ENCODE results near the gene GRM8.

Gene GRM8

GRCh38 chr7:127150543-127150942 lies 102.2 kb downstream of the GRM8 start:
- TF ChIP-seq ZNF274 (IDR thresholded peaks at IDR 0.05; ENCODE audit: low read depth, low read length), result no peak
- no peak overlapping the region for H3K4me3 ChIP-seq (ENCODE audit: low read length)

DNA sequence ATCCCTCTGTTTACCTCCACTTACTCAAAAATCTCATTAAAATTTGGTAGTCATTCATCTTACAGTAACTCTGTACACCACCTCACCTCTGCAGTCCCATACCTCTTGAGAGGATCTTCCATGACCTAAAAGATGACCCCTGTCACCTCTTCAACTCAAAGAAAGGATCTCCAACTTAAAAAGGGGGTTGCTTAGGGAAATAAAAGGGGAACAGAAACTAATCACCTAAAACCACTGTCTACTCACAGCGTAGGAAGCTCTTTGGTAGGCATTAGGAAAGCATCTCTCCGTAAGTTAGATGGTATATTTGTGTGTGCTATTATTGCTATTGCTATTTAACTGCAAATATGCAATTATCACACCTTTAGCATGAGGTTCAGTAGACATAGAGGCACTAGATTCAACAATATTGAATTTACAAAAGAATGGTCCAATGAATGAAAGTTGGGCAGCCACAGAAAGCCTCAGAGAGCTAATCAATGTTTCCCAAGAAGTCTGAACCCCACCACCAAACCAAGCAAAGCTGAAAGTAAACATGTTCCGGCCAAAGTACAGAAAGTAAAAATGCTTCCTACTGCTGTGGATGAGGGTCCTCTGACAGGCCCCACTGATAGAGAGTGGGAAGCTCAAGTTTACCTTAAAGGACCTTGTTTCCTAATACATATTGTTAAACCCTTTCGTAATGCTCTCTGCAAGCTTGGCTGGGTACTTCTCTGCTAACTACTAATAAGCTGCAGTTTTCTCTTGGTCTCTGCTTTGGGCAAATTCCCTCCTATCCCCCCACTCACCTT lies 105.8 kb downstream of the GRM8 start:
- TF ChIP-seq ZNF274 (IDR thresholded peaks at IDR 0.05; ENCODE audit: low read depth, low read length), result no peak
- H3K4me3 ChIP-seq (ENCODE audit: low read length), result no peak overlapping the region

GRCh38 chr7:127137146-127137545 lies 115.6 kb downstream of the GRM8 start:
- no peak for TF ChIP-seq ZNF274 (IDR thresholded peaks at IDR 0.05; ENCODE audit: low read depth, low read length)
- H3K4me3 ChIP-seq (ENCODE audit: low read length), result no peak overlapping the region

GRCh38 chr7:127135871-127136485 lies 116.8 kb downstream of the GRM8 start:
- no peak overlapping the region for H3K4me3 ChIP-seq (ENCODE audit: low read length)
- no peak for TF ChIP-seq ZNF274 (IDR thresholded peaks at IDR 0.05; ENCODE audit: low read depth, low read length)

DNA sequence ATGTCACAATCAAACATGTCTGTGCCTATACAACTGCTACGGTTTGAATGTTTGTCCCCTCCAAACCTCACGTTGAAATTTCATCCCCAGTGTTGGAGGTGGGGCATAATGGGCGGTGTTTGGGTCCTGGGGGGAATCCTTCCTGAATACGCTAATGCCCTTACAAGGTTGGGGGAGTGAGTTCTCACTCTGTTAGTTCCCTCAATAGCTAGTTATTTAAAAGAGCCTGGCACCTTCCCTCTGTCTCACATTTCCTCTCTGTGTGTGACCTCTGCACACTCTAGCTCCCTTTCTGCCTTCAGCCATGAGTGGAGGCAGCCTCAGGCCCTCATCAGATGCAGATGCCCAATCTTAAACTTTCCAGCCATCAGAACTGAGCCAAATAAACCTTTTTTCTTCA lies 129.5 kb downstream of the GRM8 start:
- no peak for TF ChIP-seq ZNF274 (IDR thresholded peaks at IDR 0.05; ENCODE audit: low read depth, low read length)
- H3K4me3 ChIP-seq (ENCODE audit: low read length), result no peak overlapping the region

GRCh38 chr7:127119517-127119916 lies 133.2 kb downstream of the GRM8 start:
- no peak for TF ChIP-seq ZNF274 (IDR thresholded peaks at IDR 0.05; ENCODE audit: low read depth, low read length)
- no peak overlapping the region for H3K4me3 ChIP-seq (ENCODE audit: low read length)

DNA sequence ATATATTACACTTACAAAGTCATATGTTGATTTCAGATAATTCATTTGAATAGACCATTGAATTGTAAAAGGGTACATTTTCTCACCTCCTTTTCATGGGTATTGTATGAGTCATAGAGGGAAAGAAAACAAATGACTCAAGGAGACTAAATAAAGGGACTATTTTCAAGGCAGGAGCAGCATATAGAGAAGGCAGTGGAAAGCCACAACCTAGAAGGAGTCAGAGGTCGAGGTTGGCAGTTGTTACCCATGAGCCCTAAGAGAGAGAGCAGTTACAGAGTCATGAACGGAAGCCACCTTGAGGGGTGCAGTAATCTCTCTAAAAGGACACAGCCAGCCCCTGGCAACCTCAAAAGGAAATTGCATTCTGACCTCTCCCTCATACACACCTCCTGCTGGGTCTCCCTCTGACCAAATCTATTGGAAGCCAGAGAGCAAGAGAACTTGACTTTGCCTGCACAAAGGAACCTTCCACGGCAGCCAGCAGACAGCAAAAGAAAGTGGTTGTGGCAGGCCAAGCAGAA lies 137.9 kb downstream of the GRM8 start:
- TF ChIP-seq ZNF274 (IDR thresholded peaks at IDR 0.05; ENCODE audit: low read depth, low read length), result no peak
- H3K4me3 ChIP-seq (ENCODE audit: low read length), result no peak overlapping the region

DNA sequence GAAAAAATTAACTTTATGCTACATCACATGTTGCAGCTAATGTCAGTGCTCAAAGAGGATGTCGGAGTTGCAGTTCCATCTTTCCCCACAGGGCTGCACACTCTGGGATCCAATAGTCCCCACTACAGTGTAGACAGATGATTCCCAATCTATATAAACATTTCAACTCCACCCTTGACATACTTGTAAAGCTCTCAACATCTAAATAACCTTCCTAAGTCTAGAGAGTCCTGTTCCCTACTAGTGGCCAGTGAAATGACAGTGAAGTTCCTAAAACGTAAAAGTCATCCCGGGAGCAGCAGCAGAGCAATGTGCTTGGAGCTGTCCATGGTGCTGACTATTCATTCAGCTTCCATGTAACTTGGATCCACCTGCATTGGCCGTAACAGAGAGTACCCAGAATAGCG lies 145.1 kb downstream of the GRM8 start:
- TF ChIP-seq ZNF274 (IDR thresholded peaks at IDR 0.05; ENCODE audit: low read depth, low read length), result no peak

GRCh38 chr7:127093340-127093739 lies 159.4 kb downstream of the GRM8 start:
- H3K4me3 ChIP-seq (ENCODE audit: low read length), result no peak overlapping the region
- TF ChIP-seq ZNF274 (IDR thresholded peaks at IDR 0.05; ENCODE audit: low read depth, low read length), result no peak

More for the DNA sequence above, 145.1 kb downstream of the GRM8 start:
- no peak overlapping the region for H3K4me3 ChIP-seq (ENCODE audit: low read length)

- no peak overlapping the region for H3K4me3 ChIP-seq (ENCODE audit: low read length)
Measured at GRCh38 chr7:127091620-127092019, 161.1 kb downstream of the GRM8 start.

DNA sequence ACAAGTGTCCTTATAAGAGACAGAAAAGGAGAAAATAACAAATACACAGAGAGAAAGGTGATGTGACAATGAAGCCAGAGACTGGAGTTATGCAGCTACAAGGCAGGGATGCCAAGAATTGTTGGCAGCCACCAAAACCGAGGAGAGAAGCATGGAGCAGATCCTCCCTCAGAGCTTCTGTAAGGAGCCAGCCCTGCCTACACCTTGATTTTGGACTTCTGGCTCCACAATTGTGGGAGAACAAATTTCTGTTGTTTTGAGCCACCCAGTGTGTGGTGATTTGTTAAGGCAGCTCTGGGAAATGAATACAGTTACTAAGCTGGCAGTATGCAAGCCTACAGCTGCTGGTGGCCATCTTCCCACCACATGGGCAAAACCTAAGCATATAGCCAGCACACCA lies 163.6 kb downstream of the GRM8 start:
- no peak for TF ChIP-seq ZNF274 (IDR thresholded peaks at IDR 0.05; ENCODE audit: low read depth, low read length)
- no peak overlapping the region for H3K4me3 ChIP-seq (ENCODE audit: low read length)

More at GRCh38 chr7:127091620-127092019, 161.1 kb downstream of the GRM8 start:
- no peak for TF ChIP-seq ZNF274 (IDR thresholded peaks at IDR 0.05; ENCODE audit: low read depth, low read length)

GRCh38 chr7:127081539-127081938 lies 171.2 kb downstream of the GRM8 start:
- no peak overlapping the region for H3K4me3 ChIP-seq (ENCODE audit: low read length)
- no peak for TF ChIP-seq ZNF274 (IDR thresholded peaks at IDR 0.05; ENCODE audit: low read depth, low read length)

DNA sequence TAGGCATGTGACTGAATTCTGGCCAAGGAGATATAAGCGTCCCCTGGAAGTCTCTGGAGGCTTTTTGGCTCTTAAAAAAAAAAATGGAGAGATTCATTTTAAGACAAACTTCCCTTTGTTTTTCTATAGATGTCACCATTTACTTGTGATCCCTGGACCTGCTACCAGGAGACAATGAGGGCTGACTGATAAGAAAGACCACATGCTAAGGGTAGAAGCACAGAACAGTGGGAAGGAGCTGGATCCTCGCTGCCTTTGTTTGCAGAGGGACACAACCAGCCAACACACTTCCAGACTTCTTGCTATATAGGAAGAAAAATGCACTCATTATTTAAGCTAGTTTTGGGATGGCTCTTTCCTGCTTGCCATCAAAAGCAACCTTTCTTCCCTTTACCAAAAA lies 172.2 kb downstream of the GRM8 start:
- TF ChIP-seq ZNF274 (IDR thresholded peaks at IDR 0.05; ENCODE audit: low read depth, low read length), result no peak
- H3K4me3 ChIP-seq (ENCODE audit: low read length), result no peak overlapping the region

DNA sequence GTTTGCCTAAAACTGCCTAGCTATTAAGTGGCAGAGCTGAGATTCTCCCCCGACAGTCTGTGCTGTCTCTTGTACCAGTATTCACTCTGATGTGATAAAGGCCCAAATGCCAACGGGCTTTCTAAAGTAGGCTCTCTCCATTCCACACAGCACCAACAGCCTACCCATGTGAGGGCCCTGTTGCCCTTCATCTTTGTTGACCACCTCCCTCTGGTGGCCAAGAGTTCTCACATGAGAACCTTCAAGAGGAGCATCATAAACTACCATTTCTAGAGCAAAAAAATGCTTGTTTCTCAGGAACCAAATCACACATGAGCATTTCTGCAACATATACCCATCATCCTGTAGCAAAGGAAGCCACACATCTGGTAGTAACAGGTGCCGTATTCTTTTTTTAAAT lies 185.8 kb downstream of the GRM8 start:
- TF ChIP-seq ZNF274 (IDR thresholded peaks at IDR 0.05; ENCODE audit: low read depth, low read length), result no peak
- no peak overlapping the region for H3K4me3 ChIP-seq (ENCODE audit: low read length)

GRCh38 chr7:127059475-127059874 lies 193.3 kb downstream of the GRM8 start:
- TF ChIP-seq ZNF274 (IDR thresholded peaks at IDR 0.05; ENCODE audit: low read depth, low read length), result no peak
- H3K4me3 ChIP-seq (ENCODE audit: low read length), result no peak overlapping the region
